Mesenchymal stem cell (in vitro differentiated cells and primary cell): ENCODE measurements around the gene SUCO.

Source experiments
- DNase-seq: peaks from one replicate; pipeline ENCODE4 v3.0.0-alpha.2; 2013
- H2AFZ ChIP-seq: one replicate; pipeline ENCODE4 v1.6.1; 2013; ENCODE audit warnings: low read depth, mild to moderate bottlenecking, control low read depth, inconsistent platforms, low read length, moderate library complexity
- H2AK5ac ChIP-seq: 2 replicates; pipeline ENCODE4 v1.6.1; 2013; ENCODE audit warnings: low read length, moderate library complexity, mild to moderate bottlenecking, inconsistent platforms; ENCODE audit not compliant: severe bottlenecking
- H2BK120ac ChIP-seq: one replicate; pipeline ENCODE4 v1.6.1; 2013; ENCODE audit warnings: low read depth, mild to moderate bottlenecking, inconsistent platforms, low read length, moderate library complexity
- H2BK12ac ChIP-seq, 2 experiments: one replicate each; pipeline ENCODE4 v1.6.1; 2013; ENCODE audit warnings: inconsistent platforms in 2 of 2, low read length in 2 of 2, mild to moderate bottlenecking in 2 of 2, moderate library complexity in 2 of 2, control low read depth in 1 of 2
- H2BK15ac ChIP-seq: one replicate; pipeline ENCODE4 v1.6.1; 2013; ENCODE audit warnings: mild to moderate bottlenecking, low read depth, inconsistent platforms; ENCODE audit not compliant: poor library complexity, severe bottlenecking
- H2BK5ac ChIP-seq: 2 replicates; pipeline ENCODE4 v1.6.1; 2013; ENCODE audit warnings: low read depth, mild to moderate bottlenecking, low read length, control low read depth, inconsistent platforms; ENCODE audit not compliant: poor library complexity, severe bottlenecking
- H3K14ac ChIP-seq, 2 experiments: one replicate each; pipeline ENCODE4 v1.6.1; 2013; ENCODE audit warnings: inconsistent platforms in 2 of 2, low read length in 2 of 2, control low read depth in 1 of 2, mild to moderate bottlenecking in 1 of 2, moderate library complexity in 1 of 2
- H3K18ac ChIP-seq, 2 experiments: one replicate each; pipeline ENCODE4 v1.6.1; 2013; ENCODE audit warnings: inconsistent platforms in 2 of 2, low read length in 2 of 2, control low read depth in 1 of 2, low read depth in 1 of 2, mild to moderate bottlenecking in 1 of 2
- H3K23ac ChIP-seq, 2 experiments: one replicate each; pipeline ENCODE4 v1.6.1; 2013; ENCODE audit warnings: inconsistent platforms in 2 of 2, low read length in 2 of 2, mild to moderate bottlenecking in 2 of 2, moderate library complexity in 2 of 2, control low read depth in 1 of 2
- H3K27ac ChIP-seq: 2 replicates; pipeline ENCODE4 v1.5.1; 2013; ENCODE audit warnings: mild to moderate bottlenecking, moderate library complexity, low read length, control low read depth, inconsistent platforms; ENCODE audit not compliant: poor library complexity, severe bottlenecking
- H3K27me3 ChIP-seq, 2 experiments: 2 replicates each; pipeline versions ENCODE4 v1.6.1 to v1.7.0; 2013; ENCODE audit warnings: low read length in 2 of 2, mild to moderate bottlenecking in 2 of 2, moderate library complexity in 2 of 2, control low read depth in 1 of 2, inconsistent platforms in 1 of 2; ENCODE audit not compliant: control insufficient read depth in 1 of 2, insufficient read depth in 1 of 2
- H3K36me3 ChIP-seq, 2 experiments: 2 replicates each; pipeline versions ENCODE4 v1.6.1 to v1.7.0; 2013; ENCODE audit warnings: low read length in 2 of 2, control low read depth in 1 of 2, inconsistent platforms in 1 of 2, low read depth in 1 of 2, mild to moderate bottlenecking in 1 of 2; ENCODE audit not compliant: insufficient read depth in 2 of 2, control insufficient read depth in 1 of 2
- H3K4ac ChIP-seq, 2 experiments: one replicate each; pipeline ENCODE4 v1.6.1; 2013; ENCODE audit warnings: inconsistent platforms in 2 of 2, low read length in 2 of 2, mild to moderate bottlenecking in 2 of 2, moderate library complexity in 2 of 2, control low read depth in 1 of 2, low read depth in 1 of 2
- H3K4me1 ChIP-seq: 2 replicates; pipeline ENCODE4 v1.6.1; 2013; ENCODE audit warnings: low read depth, low read length, control low read depth; ENCODE audit not compliant: control insufficient read depth, insufficient read depth
- H3K4me2 ChIP-seq: 2 replicates; pipeline ENCODE4 v1.6.1; 2013; ENCODE audit warnings: low read length, mild to moderate bottlenecking, inconsistent platforms; ENCODE audit not compliant: poor library complexity, severe bottlenecking
- H3K4me3 ChIP-seq, 2 experiments: 2 replicates each; pipeline versions ENCODE4 v1.5.1 to v1.7.0; 2013; ENCODE audit warnings: low read length in 2 of 2, mild to moderate bottlenecking in 2 of 2, control low read depth in 1 of 2, low read depth in 1 of 2; ENCODE audit not compliant: insufficient read depth in 1 of 2
- H3K79me1 ChIP-seq: replicated peaks from 2 replicates; pipeline ENCODE4 v1.6.1; 2013; ENCODE audit warnings: mild to moderate bottlenecking, control low read depth, low read length, inconsistent platforms; ENCODE audit not compliant: poor library complexity, severe bottlenecking
- H3K9ac ChIP-seq: 2 replicates; pipeline ENCODE4 v1.7.0; 2013; ENCODE audit warnings: mild to moderate bottlenecking, low read length, moderate library complexity
- H3K9me3 ChIP-seq: 2 replicates; pipeline ENCODE4 v1.7.0; 2013; ENCODE audit warnings: mild to moderate bottlenecking, low read length; ENCODE audit not compliant: control insufficient read depth
- H4K8ac ChIP-seq: one replicate; pipeline ENCODE4 v1.6.1; 2013; ENCODE audit warnings: inconsistent platforms, mild to moderate bottlenecking, low read length, moderate library complexity
- H4K91ac ChIP-seq: one replicate; pipeline ENCODE4 v1.6.1; 2013; ENCODE audit warnings: mild to moderate bottlenecking, low read length, inconsistent platforms
- WGBS: methylation state at CpG from one replicate; pipeline ENCODE4 v1.1.7; 2013; ENCODE audit warnings: mixed read lengths; 5-methylcytosine and 5-hydroxymethylcytosine counted together

SUCO gene

DNA sequence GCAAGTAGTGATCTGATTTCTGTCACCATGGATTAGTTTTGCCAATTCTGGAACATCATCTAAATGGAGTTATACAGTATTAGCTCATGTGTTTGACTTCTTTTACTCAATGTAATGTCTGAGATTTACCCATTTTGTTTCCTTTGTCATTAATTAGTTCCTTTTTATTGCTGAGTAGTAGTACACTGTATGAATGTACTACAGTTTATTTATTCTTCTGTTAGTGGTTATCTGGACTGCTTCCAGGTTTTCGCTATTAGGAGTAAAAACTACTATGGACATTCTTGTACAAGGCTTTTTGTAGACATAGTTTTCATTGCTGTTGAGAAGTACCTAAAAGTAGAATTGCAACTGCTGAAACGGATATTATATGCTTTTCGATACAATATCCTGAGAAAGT lies 14.1 kb downstream of the SUCO start:
- H3K18ac ChIP-seq: no peak overlapping the region
- peaks cover 1% of the 10 kb centered on the region for H3K79me1 ChIP-seq
- H4K91ac ChIP-seq: no peak overlapping the region
- no peak overlapping the region for H3K23ac ChIP-seq
- no peaks in the 10 kb centered on the region for H3K27me3 ChIP-seq
- H2AFZ ChIP-seq: no peak overlapping the region
- H3K4ac ChIP-seq: no peak overlapping the region
- H2BK12ac ChIP-seq: no peak overlapping the region
- H3K9ac ChIP-seq: no peak overlapping the region
- H3K4me1 ChIP-seq: peaks cover 3% of the 10 kb centered on the region
- H2BK5ac ChIP-seq: no peak overlapping the region
- 75% methylated on average over 2 of the region's 3 CpGs for WGBS
- H3K4me3 ChIP-seq: no peak overlapping the region
- no peaks in the 10 kb centered on the region for H3K9me3 ChIP-seq
- no peak overlapping the region for H3K4me2 ChIP-seq
- no peak overlapping the region for H3K14ac ChIP-seq
- no peaks in the 10 kb centered on the region for H3K36me3 ChIP-seq
- no peak overlapping the region for H2AK5ac ChIP-seq
- DNase-seq: peak; percentile 32
- H3K27ac ChIP-seq: no peak overlapping the region
- no peak overlapping the region for H2BK15ac ChIP-seq
- H2BK120ac ChIP-seq: no peak overlapping the region
- no peak overlapping the region for H4K8ac ChIP-seq

DNA sequence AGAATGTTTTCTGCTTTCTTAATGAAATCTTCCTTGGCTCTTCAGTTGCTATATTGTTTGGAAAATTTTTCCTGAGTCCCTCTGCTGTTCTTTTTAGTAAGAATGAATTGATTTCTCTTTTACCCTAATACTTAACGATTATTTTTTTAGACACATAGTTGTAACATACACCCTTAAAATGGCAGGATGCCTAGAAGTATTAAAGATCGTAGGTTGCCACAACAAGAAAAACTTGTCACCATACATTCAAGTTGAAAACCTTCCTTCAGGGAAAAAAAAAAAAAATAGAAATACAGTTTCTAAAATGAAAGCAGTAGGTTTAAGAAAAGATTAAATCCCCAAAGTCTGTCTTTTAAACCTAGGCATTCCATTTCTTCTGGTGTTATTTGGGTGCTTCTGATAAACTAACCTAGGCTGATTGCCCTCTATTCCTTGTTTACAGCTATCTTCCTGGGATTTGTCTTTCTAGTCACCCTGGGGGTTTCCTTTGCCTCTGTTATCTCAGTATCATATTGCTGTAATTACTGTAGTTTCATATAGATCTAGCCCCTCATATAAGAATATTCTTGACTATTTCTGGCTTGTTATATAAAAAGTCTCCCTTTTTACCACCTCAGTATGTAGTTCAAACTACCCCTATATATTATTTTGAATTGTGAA lies 16.8 kb downstream of the SUCO start:
- Histone ChIP-seq H2AK5ac (no peak overlapping the region), H2AFZ (no peak overlapping the region), H3K9me3 (no peaks in the 10 kb centered on the region), H2BK120ac (no peak overlapping the region), H2BK12ac (no peak overlapping the region), H4K8ac (no peak overlapping the region), H3K4me2 (no peak overlapping the region), H3K79me1 (peaks cover 1% of the 10 kb centered on the region), H3K4me1 (no peaks in the 10 kb centered on the region), H2BK15ac (no peak overlapping the region), H2BK5ac (no peak overlapping the region), H3K9ac (peak overlapping the region; percentile 69), H3K4me3 (no peak overlapping the region), H3K27me3 (no peaks in the 10 kb centered on the region), H3K27ac (no peak overlapping the region), H3K14ac (no peak overlapping the region), H3K4ac (no peak overlapping the region), H3K18ac (no peak overlapping the region), H3K36me3 (no peaks in the 10 kb centered on the region), H4K91ac (no peak overlapping the region), H3K23ac (no peak overlapping the region)
- no peak for DNase-seq
- WGBS: no CpG with 5 or more reads among the region's 2 CpGs

DNA sequence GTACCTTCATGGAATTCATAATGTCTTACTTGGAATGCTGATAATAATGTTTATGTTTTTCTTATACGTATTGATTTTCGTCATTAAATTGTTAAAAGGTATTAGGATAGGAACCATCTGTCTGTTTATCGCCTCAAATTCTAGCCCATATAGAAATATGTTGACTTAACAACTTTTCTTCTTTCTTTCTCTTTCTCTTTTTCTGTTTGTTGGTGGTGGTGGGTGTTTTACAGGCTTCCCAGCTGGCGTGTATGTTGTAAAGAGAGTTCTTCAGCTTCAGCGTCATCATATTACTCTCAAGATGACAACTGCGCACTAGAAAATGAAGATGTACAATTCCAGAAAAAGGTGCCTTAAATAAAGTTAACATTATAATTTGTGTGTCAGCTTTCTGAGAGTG lies 18.3 kb downstream of the SUCO start:
- no peak overlapping the region for H2BK12ac ChIP-seq
- no peaks in the 10 kb centered on the region for H3K27me3 ChIP-seq
- H3K18ac ChIP-seq: no peak overlapping the region
- no peak overlapping the region for H2AFZ ChIP-seq
- H3K36me3 ChIP-seq: peaks cover 0 to 12% of the 10 kb centered on the region in 2 experiments
- no peak overlapping the region for H3K4ac ChIP-seq
- peaks cover 1% of the 10 kb centered on the region for H3K79me1 ChIP-seq
- H2BK5ac ChIP-seq: no peak overlapping the region
- H4K91ac ChIP-seq: no peak overlapping the region
- H3K4me1 ChIP-seq: no peaks in the 10 kb centered on the region
- no peak overlapping the region for H2BK15ac ChIP-seq
- no peak overlapping the region for H3K14ac ChIP-seq
- no peak overlapping the region for H3K27ac ChIP-seq
- no peak overlapping the region for H2AK5ac ChIP-seq
- no peak overlapping the region for H4K8ac ChIP-seq
- H2BK120ac ChIP-seq: no peak overlapping the region
- H3K23ac ChIP-seq: no peak overlapping the region
- H3K9ac ChIP-seq: no peak overlapping the region
- DNase-seq: no peak
- no CpG with 5 or more reads among the region's 6 CpGs for WGBS
- no peak overlapping the region for H3K4me3 ChIP-seq
- H3K4me2 ChIP-seq: no peak overlapping the region
- H3K9me3 ChIP-seq: no peaks in the 10 kb centered on the region

DNA sequence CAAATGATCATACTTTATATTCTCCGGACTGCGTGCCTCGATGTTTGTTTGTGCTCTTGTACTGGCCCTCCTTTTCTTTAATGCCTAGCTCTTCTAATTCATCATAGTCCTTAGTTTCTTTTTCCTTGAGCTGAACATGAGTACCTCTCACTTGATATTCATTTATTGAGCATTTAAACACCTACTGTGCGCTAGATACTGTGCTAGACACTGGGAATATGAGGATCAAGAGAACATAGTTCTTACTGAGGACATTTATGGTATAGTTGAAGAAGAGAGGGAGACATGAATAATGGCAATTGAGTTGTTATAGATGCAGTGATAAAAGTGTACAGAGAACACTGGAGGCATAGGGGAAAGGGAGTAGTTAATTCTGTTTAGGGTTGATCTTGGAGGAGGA lies 22.0 kb downstream of the SUCO start:
- WGBS: over 99% methylated on average over 4 of the region's 4 CpGs

More for the DNA sequence above, 22.0 kb downstream of the SUCO start:
- Histone ChIP-seq H3K4me3 (no peak overlapping the region), H4K91ac (no peak overlapping the region), H3K18ac (no peak overlapping the region), H2BK5ac (no peak overlapping the region), H3K14ac (no peak overlapping the region), H2AFZ (no peak overlapping the region), H2BK15ac (no peak overlapping the region), H3K9ac (no peak overlapping the region), H3K4me1 (no peaks in the 10 kb centered on the region), H3K23ac (no peak overlapping the region), H3K4me2 (no peak overlapping the region), H3K27me3 (no peaks in the 10 kb centered on the region), H4K8ac (no peak overlapping the region), H2BK12ac (no peak overlapping the region), H2AK5ac (no peak overlapping the region), H2BK120ac (no peak overlapping the region), H3K79me1 (peaks cover 10% of the 10 kb centered on the region), H3K36me3 (peaks cover 0 to 42% of the 10 kb centered on the region in 2 experiments), H3K4ac (no peak overlapping the region), H3K27ac (no peak overlapping the region), H3K9me3 (no peaks in the 10 kb centered on the region)
- DNase-seq: no peak
